GM15510 (cell line): Measurements from ENCODE around the gene ZNF365.

ENCODE experiments used
- POLR2A ChIP-seq: IDR thresholded peaks from 3 replicates; pipeline ENCODE4 v1.6.1; 2011; ENCODE audit warnings: borderline replicate concordance; ENCODE audit not compliant: insufficient read length; ENCODE audit errors: extremely low read depth

ZNF365 gene

DNA sequence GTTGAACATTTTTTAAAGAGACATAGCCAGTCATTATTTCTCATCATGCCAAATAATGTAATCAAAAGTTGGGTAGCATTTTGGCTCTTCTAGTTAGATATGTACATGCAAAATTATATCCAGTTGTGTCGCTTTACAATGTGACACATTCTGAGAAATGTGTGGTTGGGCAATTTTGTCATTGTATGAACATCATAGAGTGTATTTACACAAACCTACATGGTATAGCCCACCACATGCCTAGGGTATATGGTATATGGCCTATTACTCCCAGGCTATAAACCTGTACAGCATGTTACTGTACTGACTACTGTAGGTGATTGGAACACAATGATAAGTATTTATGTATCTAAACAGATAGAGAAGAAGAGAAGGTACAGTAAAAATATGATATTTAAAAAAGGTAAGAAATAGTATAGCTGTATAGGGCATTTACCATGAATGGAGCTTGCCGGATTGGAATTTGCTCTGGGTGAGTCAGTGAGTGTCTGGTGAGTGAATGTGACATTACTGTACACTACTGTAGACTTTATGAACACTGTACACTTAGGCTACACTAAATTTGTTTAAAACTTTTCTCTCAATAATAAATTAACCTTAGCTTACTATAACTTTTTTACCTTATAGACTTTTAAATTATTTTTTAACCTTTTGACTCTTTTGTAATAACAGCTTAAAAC lies 16.5 kb downstream of the ZNF365 start:
- TF ChIP-seq POLR2A: no peak

DNA sequence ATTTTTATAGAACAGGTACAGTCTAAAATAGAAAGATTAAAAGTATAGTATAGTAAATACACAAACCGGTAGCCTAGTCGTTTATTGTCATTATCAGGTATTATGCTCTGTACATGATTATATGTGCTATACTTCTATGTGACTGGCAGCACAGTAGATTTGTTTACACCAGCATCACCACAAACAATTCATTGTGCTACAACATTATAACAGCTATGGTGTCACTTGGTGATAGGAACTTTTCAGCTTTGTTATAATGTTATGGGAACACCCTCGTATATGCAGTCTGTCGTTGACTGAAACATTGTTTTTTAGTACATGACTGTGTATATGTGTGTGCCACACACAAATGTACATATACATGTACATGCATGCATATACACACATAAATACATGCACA lies 19.1 kb downstream of the ZNF365 start:
- no peak for TF ChIP-seq POLR2A

DNA sequence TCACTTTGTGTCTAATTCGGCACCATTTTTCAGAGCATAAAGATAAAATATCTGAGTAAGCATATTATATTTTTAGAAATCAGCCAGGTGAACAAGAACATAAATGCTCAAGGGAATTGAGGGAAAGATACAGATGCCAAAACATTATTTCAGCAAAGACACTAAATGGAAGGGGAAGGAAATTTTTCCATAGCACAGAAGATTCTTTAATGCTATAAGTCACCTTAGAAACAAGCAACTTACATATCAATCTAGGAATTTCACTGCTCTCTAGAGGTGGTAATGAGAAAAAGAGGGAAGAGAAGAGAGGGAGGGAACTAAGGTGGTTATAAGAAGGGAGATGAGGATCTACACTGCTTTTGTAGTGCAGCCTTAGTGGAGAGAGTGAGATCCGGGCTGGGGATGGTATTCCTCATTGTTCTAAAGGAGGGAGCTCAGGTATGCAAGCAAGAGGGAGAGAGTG lies 20.4 kb downstream of the ZNF365 start:
- TF ChIP-seq POLR2A: no peak

DNA sequence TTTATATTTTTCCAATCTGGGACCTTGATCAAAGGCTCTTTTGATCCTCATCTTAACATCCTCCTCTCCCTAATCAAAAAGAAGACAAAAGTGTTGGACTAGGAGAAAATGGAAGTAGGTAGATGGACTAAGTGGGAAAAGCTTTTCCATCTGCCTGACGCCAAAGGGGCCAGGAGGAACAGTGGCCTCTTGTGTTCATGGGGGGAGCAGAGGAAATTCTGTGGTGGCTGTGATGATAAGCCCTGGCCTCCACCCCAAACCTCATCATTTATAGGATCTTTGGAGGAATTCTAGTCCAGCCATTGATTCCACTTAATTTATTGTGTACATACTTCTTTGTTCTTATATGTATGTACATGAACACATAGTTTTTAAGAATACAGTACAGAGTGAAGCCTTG lies 21.7 kb downstream of the ZNF365 start:
- no peak for TF ChIP-seq POLR2A

DNA sequence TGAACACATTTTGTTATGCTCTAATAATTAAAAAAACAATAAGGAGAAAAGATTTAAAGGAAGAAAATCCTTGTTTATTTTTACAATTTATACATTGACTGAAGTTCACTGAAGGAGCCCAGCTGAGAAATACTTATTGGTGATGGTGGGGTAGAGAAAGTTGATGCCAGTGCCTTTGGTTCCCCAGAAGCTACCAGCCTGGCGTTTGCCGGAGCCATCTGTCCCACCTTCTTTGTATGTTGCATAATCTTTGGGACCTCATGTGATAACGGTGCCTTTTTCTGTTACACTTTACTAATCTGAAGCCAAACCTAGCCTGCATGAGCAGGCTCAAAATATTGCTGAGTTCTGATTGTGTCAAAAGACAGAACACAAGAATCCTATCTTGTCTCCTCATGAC lies 22.7 kb downstream of the ZNF365 start:
- no peak for TF ChIP-seq POLR2A

DNA sequence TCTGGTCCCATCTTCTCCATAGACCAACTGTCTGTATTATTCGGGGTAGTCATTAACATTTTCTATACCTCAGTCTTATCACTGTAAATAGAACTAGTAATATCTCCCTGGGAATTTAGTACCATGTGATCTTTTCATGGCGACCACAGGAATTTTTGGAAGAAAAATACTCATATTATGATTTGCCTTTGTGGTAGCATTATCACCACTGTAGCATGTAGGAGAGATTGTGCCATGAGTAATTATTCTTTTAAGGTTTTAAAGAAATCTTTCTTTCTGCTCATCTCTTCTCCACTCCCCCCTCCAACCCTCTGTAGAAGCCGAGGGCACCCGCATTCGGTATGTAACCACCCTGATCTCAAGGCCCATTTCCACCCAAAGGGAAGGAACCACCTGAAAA lies 25.0 kb downstream of the ZNF365 start:
- no peak for TF ChIP-seq POLR2A

DNA sequence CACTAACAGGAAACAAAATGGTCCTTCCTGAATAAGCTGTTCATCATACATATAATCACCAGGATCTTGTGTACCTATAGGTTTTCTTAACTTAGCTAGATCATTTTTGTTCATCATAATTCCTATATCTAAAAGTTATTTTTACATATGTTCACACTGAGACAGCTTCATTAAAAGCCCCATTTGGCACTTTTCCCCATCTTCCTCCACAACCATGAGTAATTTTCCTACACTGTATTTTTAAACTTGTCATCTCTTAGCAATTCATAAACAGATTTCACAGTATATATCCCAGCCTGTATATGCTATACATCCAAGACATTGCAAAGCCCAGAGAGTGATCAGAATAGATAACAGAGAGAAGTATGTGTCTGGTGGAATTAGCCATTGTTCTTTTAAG lies 28.3 kb downstream of the ZNF365 start:
- TF ChIP-seq POLR2A: no peak

DNA sequence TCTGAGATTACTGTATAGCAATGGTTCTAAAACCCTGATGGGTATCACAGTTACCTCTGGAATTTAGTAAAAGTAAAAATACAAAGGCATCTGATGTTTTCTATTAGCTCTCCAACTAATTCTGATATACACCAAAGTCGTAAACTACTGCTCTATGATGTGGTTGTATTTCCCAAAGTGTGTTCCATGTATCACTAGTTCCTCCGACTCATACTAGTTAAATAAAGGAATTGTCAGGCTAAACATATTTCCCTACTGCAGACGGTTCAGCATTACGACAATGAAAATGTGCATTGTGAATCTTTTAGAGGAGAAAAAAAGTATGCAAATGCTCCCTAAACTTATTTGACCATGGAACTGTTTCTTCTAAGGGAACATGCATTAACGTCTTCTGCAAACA lies 38.9 kb downstream of the ZNF365 start:
- no peak for TF ChIP-seq POLR2A

DNA sequence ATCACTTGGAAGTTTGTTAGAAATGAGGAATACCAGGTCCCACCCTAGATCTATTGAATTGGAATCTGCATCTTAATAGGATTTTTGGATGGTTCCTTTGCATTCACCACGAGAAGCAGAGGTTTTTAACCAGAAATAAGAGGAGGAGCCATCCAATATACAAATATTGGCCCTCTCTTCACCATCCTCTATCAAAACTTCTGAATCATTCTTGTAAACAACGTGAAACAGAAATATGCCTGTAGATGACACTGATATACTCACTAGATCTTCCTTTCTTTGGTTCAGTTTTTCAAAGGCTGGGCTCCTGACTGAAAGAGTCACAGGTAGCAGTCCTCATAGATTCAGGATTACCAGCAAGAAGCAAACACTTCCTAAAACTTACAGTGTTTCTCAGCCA lies 39.5 kb downstream of the ZNF365 start:
- TF ChIP-seq POLR2A: no peak

DNA sequence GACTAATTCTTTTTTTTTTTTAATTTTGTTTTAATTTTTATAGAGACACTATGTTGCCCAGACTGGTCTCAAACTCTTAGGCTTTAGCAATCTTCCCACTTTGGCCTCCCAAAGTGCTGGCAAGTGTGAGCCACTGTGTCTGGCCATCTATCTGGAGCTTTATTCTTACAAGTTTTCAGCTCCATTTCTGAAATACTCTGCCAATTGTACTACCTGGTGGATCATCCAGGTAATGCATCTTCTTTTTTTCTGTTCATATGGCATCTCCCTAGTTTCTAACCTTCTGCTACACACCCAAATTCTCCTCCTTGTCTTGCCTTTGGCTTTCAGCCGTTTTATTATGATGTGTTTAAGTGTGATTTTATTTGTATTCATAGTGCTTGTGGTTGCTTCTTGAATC lies 40.2 kb downstream of the ZNF365 start:
- TF ChIP-seq POLR2A: no peak

DNA sequence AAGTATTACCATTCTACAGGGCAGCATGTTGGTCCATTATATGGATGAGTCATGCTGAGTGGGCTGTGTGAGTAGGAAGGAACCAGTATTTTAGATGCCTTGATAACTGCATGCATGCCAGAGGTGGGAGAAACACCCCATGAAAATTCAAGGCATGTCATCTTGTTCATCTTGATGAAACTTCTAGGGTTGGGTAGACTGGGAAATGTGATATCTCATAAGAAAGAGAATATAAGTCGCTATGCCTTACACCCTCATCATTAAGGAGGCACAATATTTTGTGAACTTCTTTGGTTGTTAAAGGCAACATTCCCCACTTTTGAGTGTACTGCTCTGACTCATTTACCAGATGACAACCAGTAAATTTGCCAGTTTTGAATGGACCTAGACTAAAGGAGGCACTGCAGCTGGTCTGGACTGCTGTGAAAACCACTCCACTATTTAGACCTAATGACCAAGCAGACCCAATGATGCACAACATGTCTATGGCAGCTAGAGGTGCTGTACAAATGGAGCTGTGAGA lies 48.0 kb downstream of the ZNF365 start:
- no peak for TF ChIP-seq POLR2A

DNA sequence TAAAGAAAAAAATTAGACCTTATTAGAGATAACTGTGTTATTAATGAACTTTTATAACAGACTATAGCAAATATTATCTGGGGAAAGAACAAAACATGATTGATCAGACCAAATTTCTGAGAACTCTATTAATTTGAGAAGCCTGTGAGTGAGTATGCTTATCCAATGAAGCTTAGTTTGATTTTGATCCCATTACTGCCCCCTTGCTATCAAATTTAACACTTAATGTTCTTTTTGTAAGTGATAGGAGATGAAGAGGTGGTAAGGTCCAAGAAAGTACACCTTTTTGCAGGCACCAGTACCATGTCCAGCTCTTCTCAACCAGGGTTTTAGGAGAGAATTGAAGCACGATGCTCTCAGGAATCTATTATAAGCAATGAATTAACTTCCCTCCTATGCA lies 49.9 kb downstream of the ZNF365 start:
- TF ChIP-seq POLR2A: no peak

DNA sequence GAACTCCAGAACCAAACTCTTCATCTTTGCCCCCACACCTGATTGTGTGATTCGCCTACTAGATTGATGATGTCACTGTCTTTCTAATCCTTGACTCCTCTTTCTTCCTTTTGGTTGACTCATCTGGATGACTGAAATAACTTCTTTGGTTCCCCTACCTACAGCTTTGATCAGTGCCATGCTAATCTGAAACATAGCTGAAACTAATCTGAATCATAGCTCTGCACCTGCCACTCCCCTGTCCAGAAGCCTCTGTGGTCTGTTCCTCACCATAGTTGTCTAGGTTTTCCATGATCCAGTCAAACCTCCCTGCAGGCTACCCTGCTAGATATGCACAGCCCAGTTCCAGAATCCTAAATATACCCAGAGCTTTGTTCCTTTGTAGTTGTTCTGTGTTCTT lies 51.9 kb downstream of the ZNF365 start:
- TF ChIP-seq POLR2A: no peak

DNA sequence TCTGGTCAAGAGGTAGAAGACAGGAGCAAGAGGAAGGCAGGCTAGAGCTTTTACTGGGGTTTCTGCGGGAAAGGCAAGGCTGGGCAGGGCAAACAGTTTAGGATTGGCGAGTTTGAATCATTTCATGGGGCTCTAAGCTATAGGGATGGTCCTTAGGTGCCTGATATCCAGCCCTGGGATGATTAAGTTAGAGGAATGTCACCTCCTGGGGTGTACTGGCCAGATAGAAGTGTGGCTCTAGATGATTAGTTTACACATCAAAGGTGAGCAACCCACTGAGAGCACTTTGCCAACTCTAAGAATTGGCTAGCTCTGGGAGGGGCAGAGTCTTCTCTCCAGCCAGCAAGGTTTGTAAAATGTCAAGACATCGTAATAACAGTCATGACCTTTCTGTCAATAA lies 52.4 kb downstream of the ZNF365 start:
- no peak for TF ChIP-seq POLR2A

DNA sequence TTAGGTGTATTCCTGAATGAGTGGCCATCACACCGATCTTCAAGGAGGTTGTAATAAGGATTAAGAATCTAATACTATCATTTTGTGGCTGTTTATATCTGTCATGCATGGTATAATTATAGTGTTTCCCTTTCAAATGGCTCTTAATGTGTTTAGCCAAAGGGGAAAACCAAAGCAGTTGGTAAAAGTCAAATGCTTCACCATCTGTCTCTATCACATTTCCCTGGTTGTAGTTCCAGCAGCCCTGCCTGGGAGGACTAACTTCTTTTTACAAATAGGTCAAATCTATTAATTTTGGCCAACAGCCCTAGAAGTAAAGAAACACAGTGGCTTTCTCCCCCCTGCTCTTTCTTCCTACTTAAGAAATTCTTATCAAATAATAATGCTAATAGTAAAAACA lies 56.7 kb downstream of the ZNF365 start:
- no peak for TF ChIP-seq POLR2A

DNA sequence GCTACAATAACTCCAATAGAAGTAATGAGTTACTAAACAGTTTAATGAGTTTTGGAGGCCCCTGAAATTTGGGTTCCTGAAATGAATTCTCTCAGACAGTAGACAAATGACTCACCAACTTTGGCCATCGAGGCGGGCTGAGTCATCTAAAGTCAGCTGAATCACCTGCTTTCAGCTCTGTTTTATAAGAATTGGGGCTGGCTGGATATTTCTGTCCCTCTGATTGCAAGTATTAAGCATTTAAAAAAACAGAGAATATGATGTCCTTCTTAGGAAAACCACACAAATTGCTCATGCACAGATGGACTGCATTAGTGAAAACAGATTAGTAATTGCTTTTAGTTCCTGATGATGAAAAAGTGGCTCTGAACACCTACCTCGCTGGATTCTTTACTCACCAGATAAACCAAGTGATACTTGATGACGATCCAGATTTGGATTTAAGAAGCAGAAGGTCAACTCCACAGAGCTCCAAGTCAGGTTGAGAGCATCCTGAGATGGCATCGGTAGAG lies 59.1 kb downstream of the ZNF365 start:
- no peak for TF ChIP-seq POLR2A
